ENCODE measurements around the gene KLF12.

KLF12 gene

DNA sequence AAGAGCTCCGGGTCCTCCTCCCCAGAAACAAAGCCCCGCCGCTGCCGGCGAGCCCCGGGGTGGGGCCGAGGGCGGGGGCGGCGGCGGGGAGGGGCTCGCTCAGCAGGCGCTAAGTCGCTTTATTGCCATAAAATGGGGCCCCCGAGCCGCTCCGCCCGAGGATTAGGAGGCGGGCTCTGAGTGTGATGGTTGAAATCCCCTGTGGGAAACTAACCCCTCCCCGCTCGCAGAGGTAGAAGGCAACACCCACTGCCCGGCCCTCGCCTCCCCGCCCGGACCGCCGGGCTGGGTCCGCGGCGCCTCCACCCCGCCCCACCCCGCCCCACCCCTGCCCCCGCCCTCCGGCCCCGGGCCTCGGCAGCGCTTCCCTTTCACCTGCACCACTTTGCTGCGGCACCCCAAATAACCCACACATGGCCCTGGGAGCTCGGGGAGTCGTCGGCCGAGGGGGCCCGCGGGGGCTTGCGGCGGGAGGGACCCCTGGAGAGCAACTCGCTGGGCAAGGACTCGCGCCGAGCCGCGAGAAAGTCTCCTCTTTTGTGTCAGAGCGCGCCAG lies at the start of gene KLF12:
Gene KLF12, minus strand, starts transcription at position 184 of the 556 bp plus-strand sequence.
- peak; percentile 94 for DNase-seq (ENCODE audit: low spot score)

DNA sequence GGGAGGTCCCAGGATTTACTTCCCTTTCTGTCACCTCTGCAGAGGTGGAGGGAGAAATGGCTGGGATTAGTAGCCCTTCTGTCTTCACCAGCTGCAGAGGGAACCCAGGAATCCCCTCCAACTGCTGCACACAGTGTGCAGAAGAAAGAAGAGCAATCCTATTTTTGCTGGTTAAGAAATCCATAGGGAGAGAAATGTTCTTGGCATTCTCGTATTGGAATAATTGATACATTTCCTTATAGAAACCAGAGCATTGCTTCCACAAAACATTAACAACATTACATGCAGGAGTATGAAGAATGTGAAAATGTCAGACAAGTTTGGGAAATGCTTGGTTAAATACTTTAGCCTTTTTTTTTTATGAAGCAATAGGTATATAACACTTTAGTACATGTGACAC lies 48.3 kb upstream of the KLF12 start:
- DNase-seq (ENCODE audit: low spot score), result no peak

DNA sequence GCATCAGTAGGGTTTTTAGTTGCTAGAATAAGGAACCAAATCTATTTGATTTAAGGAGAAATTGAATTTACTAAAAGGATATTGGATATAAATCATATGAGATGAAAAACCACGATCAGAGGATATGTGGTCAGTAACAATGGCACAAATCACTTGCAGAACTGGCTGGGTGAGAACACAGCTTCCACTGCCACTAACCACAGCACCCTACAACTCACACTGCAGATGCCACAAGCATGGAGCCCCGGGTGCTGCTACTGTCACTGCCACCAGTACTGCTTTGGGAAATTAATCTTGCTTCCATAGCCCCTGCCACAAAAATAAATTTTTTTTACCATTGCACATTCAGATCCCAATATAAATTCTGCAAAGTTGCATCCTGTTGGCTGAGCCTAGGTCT lies 40.6 kb upstream of the KLF12 start:
- no peak for DNase-seq (ENCODE audit: low spot score)

DNA sequence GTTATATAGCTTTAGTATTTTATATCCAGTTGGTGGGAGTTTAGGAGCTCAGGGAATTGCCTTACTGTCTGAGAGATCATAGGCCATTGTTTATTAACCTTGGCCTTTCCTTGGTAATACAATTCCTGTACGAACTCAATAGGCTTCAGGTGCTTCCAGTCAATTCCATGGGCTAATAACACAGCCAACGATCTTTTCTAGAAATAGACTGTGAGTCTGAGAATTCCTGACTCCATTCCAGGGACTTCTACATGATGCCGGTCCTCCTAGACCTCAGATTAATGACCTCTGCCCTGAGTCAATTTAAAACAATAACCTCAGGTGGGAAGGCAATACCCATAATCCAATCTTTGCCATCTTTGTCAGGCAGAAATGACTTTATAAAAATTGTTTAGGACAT lies 39.6 kb upstream of the KLF12 start:
- DNase-seq (ENCODE audit: low spot score), result no peak

DNA sequence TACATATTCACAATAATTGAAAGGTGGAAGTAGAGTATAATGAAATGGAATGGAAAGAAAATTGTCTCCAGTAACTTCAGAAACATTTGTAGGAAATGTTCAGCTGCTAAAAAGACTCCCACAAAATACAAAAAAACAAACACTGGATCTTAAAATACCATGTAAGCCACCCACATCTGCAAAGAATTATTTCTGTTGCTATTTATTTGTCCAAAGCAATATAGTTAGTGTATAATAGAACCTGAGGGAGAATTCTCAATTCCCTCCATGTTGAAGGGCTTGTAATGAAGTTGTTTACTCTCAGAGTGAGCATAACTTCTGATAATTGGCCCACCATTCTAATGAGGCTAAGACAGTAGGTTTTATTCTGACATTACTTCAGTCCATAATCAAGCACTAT lies 37.4 kb upstream of the KLF12 start:
- no peak for DNase-seq (ENCODE audit: low spot score)

DNA sequence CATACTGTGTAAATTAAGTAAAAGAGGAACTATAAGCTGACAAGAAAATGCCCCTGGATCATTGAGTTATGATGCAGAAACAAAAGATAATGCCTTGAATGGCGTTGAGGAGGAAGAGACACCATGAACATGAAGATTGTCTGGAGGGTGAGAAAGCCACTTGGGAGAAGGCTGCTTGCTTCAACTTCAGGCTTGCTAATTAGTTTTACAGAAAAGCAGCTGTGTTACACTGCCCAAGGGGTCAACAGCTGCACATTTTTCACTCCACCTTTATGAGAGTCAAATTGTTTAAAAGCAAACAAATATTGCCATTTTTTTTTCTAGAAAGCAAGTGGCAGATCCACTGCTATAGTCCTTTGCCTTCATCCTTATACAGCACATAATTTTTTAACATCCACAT lies 35.5 kb upstream of the KLF12 start:
- no peak for DNase-seq (ENCODE audit: low spot score)

DNA sequence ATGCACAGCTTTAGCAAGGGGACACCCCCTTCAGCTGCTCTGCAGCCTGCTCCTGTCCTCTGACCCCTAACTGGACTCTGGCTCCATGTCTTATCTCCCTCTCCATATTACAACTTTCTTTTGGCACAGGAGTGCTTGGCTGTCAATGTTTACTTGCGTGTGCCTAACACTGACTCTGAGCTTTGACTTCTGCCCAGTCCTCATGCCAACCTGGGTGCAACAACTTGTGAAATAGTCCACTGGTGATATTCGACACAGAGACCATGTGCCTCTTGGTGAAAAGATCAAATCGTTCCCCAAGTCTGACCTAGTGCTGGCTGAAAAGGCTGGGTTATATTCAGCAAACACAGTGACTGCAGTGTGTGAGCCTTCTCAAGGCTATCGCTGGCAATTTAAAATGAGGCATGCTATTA lies 34.1 kb upstream of the KLF12 start:
- DNase-seq (ENCODE audit: low spot score), result no peak

DNA sequence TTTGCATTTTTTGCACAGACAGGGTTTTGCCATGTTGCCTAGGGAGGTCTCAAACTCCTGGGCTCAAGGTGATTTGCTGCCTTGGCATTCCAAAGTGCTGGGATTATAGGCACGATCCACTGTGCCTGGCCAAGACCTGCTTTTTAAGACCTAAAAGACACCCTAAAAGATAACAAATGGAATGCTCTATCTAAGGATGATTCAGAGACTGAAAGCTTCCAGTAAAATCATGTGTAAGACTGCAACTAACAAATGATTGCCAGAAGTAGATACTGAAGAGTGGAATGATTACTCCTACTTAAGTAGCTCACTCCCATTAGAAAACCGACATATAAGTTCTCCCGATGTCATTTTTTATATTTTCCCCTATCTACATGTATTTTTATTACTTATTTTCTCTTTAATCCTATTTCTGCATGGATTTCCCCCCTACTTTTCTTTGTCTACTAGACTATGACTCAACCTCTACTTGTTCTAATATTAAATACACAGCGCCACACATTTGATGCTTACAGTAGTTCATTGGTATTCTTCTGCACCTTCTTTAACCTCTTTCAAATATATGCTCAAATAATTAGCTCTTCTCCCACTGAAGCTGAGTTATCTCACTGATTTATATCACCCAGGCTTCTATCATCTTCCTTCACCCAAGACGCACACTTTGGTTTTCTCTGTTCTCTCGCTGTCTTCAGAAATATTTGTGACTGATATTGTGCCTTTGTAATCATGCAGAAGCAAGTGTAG lies 32.2 kb upstream of the KLF12 start:
- no peak for DNase-seq (ENCODE audit: low spot score)

DNA sequence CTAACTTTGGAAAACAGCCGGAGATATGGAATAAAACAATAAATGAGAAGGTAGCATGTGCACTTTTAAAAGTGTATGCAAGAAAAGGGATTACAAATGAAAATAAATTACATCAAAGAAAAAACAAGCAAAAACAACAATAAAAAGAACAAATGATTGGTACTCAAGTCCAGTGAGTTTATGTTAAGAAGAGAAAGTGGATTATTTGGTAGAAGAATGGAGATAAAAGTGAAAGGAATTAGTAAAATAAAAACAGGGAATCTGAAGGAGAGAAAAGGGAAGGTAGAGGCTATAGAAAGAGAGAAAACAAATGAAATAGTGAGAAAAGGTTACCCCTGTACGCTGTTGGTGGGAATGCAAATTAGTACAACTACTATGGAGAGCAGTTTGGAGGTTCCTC lies 28.6 kb upstream of the KLF12 start:
- DNase-seq (ENCODE audit: low spot score), result no peak

DNA sequence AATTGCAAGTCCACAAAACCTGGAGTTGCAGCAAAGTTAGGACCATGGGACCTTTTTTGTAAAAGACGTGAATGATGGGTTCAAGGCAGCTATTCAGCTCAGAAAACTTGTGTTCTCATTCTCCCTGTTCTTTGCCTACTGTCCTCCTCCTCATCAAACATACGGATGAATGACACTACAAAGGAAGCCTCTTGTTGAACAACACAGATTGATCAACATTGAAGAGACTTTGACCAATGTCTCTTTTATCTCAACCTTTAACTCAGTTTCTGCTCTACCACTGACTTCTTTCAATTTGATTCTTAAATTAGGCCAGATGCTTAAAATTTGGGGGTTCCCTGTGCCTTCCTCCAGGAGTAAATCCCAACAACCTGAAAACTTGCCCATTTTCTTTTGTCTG lies 27.9 kb upstream of the KLF12 start:
- DNase-seq (ENCODE audit: low spot score), result no peak

DNA sequence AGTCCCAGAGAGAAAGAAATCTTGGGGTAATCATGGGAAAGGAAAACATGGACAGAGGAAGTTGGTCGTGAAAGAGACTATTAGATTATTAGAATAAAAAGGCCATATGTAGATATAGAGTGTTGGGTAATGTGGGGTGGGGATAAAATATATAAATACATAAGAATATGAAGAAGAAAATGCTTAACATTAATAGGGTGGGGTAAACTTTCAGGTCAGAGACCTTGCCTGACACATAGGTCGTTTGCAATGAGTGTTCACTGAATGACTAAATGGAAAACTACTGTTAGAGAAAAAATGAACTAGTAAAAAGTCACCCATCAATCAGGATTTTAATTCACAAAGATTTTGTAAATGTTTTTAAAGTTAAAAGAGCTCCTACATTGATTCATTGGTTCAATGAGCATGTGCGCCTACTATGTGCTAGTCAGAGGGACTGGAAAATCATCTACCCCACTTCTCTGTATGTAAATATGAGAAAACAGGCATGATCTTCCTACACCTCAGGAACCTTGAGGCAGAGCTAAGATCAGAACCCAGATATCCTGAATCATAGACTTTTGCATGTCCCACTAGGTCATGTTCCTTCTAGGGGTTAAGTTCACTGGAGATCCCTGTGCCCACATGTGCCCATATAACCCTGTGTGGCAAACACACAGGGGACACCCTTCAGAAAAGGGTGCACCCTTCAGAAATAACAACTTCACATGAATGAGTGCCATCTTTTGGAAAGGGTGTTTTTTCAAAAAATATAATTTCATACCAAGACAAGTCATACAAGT lies 24.6 kb upstream of the KLF12 start:
- no peak for DNase-seq (ENCODE audit: low spot score)

DNA sequence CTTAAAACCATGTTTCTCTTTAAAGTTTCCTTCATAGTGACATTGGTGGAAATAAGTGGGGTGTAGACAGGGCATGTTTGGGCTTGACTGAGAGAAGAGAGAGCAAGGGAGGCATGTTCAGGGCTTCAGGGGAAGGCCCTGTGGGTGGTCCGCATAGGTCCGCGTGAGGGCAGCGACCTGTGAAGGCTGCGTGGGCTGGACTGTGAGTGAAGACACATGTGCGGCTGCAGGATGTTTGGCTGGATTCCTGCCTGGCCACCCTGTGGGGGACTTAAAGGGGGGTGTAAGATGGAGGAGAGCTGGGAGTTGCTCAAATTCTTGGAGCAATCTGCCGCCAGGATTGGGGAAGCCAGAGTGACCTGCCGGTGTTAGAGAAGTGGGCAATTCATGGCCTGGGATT lies 23.8 kb upstream of the KLF12 start:
- peak; percentile 69 for DNase-seq (ENCODE audit: low spot score)

DNA sequence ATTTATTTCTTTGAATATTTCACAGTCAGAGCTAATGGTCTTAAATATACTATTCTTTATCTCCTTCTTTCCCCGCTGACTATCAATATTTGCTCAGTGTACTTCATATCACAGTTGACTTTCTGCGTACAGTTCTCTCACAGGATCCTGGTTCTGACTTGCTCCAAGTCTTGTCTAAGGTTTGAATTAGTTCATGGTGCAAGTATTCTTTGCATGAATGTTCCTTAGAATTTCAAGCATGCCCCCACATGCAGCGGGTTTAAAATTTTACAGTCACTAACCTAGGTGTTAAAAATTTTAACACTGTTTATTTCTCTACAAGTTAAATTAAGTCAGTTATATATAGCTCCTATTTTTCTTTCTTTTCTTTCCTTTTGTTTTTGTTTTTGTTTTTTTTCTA lies 20.8 kb upstream of the KLF12 start:
- DNase-seq (ENCODE audit: low spot score), result no peak

DNA sequence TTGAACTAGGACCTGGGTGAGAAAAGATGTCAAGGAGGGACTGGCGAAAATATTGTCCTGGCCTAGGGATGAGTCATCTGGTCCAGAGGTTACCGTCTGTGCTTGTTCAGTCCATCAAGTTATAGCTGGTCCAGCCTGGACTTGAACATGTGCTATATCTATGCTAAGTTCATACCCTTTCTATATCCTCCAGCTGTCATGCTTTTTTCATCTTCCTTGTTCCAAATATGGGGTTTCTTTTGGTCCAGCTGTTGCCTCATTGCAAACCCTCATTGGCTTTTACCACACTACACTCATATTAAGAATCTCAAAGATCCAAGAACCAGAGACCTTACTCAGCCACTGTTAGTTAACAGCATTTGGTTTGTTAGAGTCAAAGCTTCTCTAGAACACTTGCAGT lies 19.1 kb upstream of the KLF12 start:
- DNase-seq (ENCODE audit: low spot score), result no peak

DNA sequence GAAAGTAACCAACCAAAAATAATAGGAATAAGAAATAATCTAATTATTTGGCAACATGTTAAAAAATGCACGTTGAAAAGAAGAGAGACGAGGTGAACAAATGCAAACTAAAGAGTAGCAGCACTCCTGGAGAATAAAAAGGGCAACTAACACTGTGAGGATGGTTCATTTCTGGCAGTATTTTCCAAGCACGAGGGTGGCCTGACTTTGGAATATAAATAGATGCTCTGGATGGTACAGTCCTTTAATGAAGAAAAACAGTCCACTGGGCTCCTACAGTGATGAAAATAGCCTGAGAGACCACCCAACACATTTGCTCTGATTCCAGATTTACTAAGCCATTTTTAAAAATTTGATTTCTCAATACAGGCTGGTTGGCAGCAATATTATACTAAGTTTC lies 17.7 kb upstream of the KLF12 start:
- no peak for DNase-seq (ENCODE audit: low spot score)

DNA sequence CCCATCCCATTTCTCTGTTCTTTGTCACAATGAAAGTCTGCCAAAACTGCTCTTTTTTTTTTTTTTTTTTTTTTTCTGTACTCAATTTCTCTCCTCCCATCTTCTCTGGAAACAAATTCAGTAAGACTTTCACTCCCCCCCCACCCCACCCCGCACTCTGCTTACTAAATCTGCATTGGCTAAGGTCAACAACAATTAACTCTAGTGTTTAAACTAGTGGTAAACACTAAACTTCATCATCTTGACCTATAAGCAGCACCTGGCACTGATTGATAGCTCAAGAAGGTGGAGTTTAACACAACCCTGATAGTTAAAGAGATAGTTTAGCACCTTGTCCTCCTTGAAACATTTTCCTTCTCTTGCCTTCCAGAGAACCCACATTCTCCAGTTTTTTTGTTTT lies 14.1 kb upstream of the KLF12 start:
- DNase-seq (ENCODE audit: low spot score), result no peak

DNA sequence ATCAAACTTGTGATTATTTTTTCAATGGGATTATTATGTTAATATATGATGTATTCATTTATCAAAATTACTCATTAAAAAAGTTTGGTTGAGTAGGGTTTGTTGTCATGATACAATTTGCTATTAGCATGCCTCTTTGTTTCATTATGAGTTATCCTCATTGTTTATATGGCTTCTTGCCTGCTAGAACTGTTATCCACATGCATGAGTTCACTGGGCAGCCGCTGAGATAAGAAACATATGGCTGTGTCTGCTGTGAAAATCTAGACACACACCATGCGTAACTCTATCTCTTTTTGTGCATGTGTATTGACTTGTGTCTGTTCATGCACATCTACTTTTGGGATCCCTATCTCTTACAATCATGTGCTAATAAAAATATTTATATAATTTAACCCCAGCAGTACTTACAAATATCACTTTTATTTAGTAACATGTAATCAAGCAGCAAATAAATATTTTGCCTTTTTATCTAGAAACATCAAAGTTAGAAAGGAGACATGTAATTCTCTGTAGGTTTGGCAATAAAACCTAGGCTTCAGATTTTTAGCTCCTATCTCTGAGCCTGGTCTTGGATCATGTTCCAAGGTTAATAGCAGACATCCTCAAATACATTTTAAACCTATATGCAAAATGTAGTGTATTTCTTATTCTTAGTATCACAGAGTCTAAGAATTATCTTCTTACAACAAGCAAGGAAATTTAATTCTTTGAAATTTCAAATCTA lies 11.2 kb upstream of the KLF12 start:
- no peak for DNase-seq (ENCODE audit: low spot score)

DNA sequence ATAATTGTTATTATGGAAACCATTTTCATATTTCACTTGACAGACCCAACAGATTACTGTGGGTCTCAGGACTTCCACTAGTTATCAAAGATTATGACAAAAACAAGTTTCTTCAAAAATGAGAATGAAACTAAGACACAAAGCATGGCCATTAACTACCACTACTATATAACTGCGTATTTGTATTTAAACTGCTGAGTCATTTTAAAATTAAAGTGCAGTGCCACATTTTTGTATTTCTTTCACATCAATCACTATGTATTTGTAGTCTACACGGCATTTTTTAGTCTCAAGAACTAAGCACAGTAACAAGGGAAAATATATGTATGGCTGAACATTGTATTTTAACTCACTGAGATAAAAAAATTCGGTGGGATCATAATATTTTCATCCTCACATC lies 10.1 kb upstream of the KLF12 start:
- DNase-seq (ENCODE audit: low spot score), result no peak

DNA sequence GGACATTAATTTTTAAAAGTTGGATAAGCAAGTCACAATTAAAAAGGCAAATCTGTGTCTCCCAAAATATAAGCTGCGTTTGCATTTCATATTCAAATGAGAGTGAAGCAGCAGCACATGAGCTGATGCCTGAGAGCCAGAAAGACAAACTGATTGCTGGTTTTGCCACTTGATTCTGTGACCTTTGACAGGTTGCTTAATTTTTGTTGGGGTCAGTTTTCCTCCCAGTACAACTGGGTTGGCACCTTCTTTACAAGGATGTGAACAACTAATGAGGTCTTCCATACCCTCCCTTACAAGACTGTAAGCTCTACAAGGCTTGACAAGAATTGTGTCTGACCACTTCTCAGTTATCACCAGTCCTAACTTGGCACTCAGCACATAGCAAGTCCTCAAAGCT lies 8.1 kb upstream of the KLF12 start:
- no peak for DNase-seq (ENCODE audit: low spot score)

DNA sequence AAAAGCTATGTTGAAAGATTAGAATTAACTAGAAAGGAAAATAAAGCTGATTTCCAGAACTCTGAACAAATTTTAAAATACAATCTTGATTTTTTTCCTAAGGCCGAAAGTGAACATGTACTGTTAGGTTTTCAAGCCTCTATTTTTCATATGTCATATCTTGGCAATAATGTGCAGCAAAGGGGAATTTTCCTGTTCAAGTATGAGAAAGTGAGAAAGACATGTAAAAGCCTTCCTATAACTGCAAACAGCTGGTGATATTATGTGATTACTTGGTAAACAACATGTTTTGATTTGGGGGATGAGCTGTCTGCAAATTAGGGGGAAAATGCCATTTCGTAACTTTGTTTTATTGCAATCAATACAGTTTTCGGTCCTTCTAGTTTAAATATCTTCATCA lies 4.0 kb upstream of the KLF12 start:
- no peak for DNase-seq (ENCODE audit: low spot score)

DNA sequence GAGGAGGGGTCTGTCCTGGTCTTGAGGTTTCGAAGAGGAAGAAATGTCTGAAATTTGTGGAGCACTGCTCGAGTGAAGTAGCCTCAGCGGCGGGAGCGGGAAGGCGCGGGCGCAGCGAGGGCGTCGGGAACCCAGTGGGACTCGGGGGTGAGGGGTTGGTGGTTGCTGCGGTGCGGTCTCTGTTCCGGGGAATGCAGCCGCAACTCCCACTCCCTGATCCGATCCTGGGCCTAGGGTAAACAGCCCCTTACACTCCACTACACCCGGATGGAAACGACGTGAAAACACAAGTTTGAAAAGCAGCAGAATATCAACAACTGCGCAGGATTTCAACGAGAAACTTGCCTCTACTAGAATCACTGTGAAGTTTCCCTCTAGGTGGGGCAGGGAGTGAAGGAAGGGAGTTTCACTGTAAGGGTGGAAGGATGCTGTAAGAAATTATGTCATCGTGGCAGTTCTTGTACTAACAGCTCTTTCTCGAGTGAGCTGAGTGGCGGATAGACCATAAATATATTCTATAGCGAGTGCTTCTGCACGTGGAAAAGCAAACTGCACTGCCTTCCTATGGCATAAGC lies 2.0 kb upstream of the KLF12 start:
- DNase-seq (ENCODE audit: low spot score), result peak; percentile 80

DNA sequence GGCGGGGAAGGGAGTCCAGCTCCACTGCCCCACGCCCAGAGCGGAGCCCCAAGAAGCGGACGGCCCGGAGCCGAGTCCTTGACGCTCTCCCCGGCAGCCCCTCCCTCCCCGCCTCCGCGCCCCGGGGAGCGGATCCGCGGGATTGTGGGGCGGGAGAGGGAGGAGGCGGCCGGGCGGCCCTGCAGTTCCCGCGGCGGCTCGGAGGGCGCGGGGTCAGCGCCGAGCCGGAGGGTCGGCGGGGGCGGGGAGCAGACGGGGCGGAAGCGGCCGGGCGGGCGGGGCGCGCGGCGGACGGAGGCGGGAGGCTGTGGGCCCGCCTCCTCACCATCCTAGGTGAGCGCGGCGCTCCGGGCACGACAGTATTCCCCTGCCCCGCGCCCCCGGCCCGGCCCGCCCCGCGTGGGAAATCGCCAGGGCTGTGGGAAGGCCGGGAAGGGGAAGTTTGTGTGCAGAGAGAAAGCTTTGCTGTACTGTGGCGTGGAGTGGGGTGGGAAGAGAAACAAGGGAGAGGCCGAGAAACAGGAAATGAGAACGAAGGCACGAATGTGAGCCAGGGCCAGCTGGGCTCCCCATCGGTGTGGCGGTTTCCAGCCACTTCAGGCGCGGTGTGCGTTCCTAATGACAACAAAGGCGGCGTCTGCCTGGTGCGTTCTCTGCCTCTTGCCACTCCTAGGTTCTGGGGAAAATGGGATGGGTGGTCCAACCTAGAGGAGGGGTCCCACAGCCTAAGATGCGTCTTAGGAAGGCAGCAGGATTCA lies 1.3 kb upstream of the KLF12 start:
- peak; percentile 89 for DNase-seq (ENCODE audit: low spot score)

Measured in left forelimb (tissue), 1 donor.